ENCODE measurements around the gene CSF3R. TPM values are rescaled to one million over a fixed set of nuclear protein-coding genes. Genes with fewer than 3 reads are reported as not detected.
"Not testable (repeated sequence)": the region's sequence is repeated elsewhere in the genome, so short reads cannot be mapped to it uniquely, and the experiment has no call there.

CSF3R gene
- total RNA-seq, 2 donors from 2014 or later = 0.30 to 0.79 TPM

DNA sequence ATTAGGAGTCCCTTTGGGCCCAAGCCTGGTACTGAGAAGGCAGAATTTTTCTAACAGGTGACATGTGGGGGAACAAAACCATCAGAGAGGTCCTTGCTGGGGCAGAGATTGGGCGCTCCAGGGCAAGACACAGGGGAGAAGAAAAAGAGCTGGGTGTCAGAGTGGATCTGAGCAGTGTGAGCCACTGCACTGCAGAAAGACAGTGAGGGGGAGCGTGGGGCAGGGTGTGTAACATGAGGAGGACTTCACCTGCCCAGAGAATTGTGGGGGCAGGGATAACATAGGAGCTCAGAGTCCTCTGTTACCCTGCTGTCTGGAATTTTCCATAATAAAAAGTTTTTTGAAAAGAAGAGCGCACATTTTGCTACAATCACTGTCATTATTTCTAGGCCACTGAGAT is 25.5 kb upstream of the CSF3R start:
- DNase-seq (no peak), ATAC-seq (replicated peaks in 1 of 2) (no peak)
- H3K36me3 Mint-ChIP-seq (ENCODE audit: insufficient read depth in 2 of 2) = no peaks in the 10 kb centered on the region
- no peaks in the 10 kb centered on the region for H3K4me1 Mint-ChIP-seq (ENCODE audit: low read depth)
- H3K9me3 Mint-ChIP-seq = no peaks in the 10 kb centered on the region
- H3K27me3 Mint-ChIP-seq (ENCODE audit: low read depth) = no peaks in the 10 kb centered on the region
- no peak overlapping the region for H3K27ac Mint-ChIP-seq
- no peak overlapping the region for H3K4me3 Mint-ChIP-seq

- Mint-ChIP-seq H3K4me3 (no peak overlapping the region), H3K9me3 (no peaks in the 10 kb centered on the region), H3K4me1 (ENCODE audit: low read depth) (no peaks in the 10 kb centered on the region), H3K27me3 (ENCODE audit: low read depth) (no peaks in the 10 kb centered on the region), H3K36me3 (ENCODE audit: insufficient read depth in 2 of 2) (no peaks in the 10 kb centered on the region), H3K27ac (no peak overlapping the region)
- DNase-seq (no peak), ATAC-seq (replicated peaks in 1 of 2) (no peak)
Observed at GRCh38 chr1:36506276-36506920, 23.7 kb upstream of the CSF3R start.

GRCh38 chr1:36503733-36504132 is 21.0 kb upstream of the CSF3R start:
- no peak for ATAC-seq (replicated peaks in 1 of 2)
- Mint-ChIP-seq H3K4me3 (no peak overlapping the region), H3K27me3 (ENCODE audit: low read depth) (no peaks in the 10 kb centered on the region), H3K27ac (no peak overlapping the region), H3K36me3 (ENCODE audit: insufficient read depth in 2 of 2) (no peaks in the 10 kb centered on the region), H3K4me1 (ENCODE audit: low read depth) (no peaks in the 10 kb centered on the region), H3K9me3 (no peaks in the 10 kb centered on the region)
- DNase-seq = no peak

- H3K4me1 Mint-ChIP-seq (ENCODE audit: low read depth) = no peaks in the 10 kb centered on the region
- no peaks in the 10 kb centered on the region for H3K9me3 Mint-ChIP-seq
- no peak overlapping the region for H3K4me3 Mint-ChIP-seq
- ATAC-seq (replicated peaks in 1 of 2) (no peak), DNase-seq (no peak)
- H3K27me3 Mint-ChIP-seq (ENCODE audit: low read depth) = no peaks in the 10 kb centered on the region
- H3K27ac Mint-ChIP-seq = no peak overlapping the region
- no peaks in the 10 kb centered on the region for H3K36me3 Mint-ChIP-seq (ENCODE audit: insufficient read depth in 2 of 2)
Observed at GRCh38 chr1:36503159-36503558, 20.4 kb upstream of the CSF3R start.

- Mint-ChIP-seq H3K36me3 (ENCODE audit: insufficient read depth in 2 of 2) (no peaks in the 10 kb centered on the region), H3K9me3 (no peaks in the 10 kb centered on the region), H3K27ac (no peak overlapping the region), H3K4me1 (ENCODE audit: low read depth) (no peaks in the 10 kb centered on the region), H3K27me3 (ENCODE audit: low read depth) (peaks cover under 1% of the 10 kb centered on the region), H3K4me3 (no peak overlapping the region)
- no peak for ATAC-seq (replicated peaks in 1 of 2)
- DNase-seq = no peak
Observed at GRCh38 chr1:36502616-36503015, 19.9 kb upstream of the CSF3R start.

GRCh38 chr1:36501911-36502310 is 19.2 kb upstream of the CSF3R start:
- not testable (repeated sequence) for H3K4me1 Mint-ChIP-seq (ENCODE audit: low read depth); DNase-seq; H3K27me3 Mint-ChIP-seq (ENCODE audit: low read depth); H3K4me3 Mint-ChIP-seq; ATAC-seq (replicated peaks in 1 of 2); H3K27ac Mint-ChIP-seq; H3K9me3 Mint-ChIP-seq; H3K36me3 Mint-ChIP-seq (ENCODE audit: insufficient read depth in 2 of 2)

- no peak overlapping the region for H3K27ac Mint-ChIP-seq
- H3K36me3 Mint-ChIP-seq (ENCODE audit: insufficient read depth in 2 of 2) = no peaks in the 10 kb centered on the region
- DNase-seq = no peak
- no peak overlapping the region for H3K4me3 Mint-ChIP-seq
- no peak for ATAC-seq (replicated peaks in 1 of 2)
- H3K9me3 Mint-ChIP-seq = no peaks in the 10 kb centered on the region
- H3K4me1 Mint-ChIP-seq (ENCODE audit: low read depth) = no peaks in the 10 kb centered on the region
- H3K27me3 Mint-ChIP-seq (ENCODE audit: low read depth) = peaks cover 14% of the 10 kb centered on the region
Observed at GRCh38 chr1:36497207-36497606, 14.5 kb upstream of the CSF3R start.

DNA sequence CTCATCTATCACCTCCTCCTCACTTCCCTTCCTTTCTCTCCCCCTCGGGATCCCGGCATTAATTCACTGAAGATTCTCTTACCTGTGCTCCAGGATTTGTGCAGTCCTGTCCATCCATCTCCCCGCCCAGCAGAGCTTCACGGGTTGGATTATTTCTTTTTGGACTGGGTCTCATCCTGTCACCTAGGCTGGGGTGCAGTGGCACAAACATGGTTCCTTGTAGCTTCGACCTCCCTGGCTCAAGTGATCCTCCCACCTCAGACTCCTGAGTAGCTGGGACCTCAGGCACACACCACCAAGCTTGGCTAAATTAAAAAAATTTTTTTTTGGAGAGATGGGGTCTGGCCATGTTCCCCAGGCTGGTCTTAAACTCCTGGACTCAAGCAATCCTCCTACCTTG is 12.3 kb upstream of the CSF3R start:
- H3K9me3 Mint-ChIP-seq = no peaks in the 10 kb centered on the region
- no peaks in the 10 kb centered on the region for H3K4me1 Mint-ChIP-seq (ENCODE audit: low read depth)
- no peaks in the 10 kb centered on the region for H3K36me3 Mint-ChIP-seq (ENCODE audit: insufficient read depth in 2 of 2)
- H3K27me3 Mint-ChIP-seq (ENCODE audit: low read depth) = peaks cover 14% of the 10 kb centered on the region
- no peak for DNase-seq
- no peak overlapping the region for H3K4me3 Mint-ChIP-seq
- H3K27ac Mint-ChIP-seq = no peak overlapping the region
- ATAC-seq (replicated peaks in 1 of 2) = no peak

GRCh38 chr1:36493524-36493923 is 10.8 kb upstream of the CSF3R start:
- no peak overlapping the region for H3K4me3 Mint-ChIP-seq

GRCh38 chr1:36492491-36492890 is 9.8 kb upstream of the CSF3R start:
- Mint-ChIP-seq H3K36me3 (ENCODE audit: insufficient read depth in 2 of 2) (no peaks in the 10 kb centered on the region), H3K4me1 (ENCODE audit: low read depth) (no peaks in the 10 kb centered on the region)
- no peak for DNase-seq

More at GRCh38 chr1:36493524-36493923, 10.8 kb upstream of the CSF3R start:
- DNase-seq (no peak), ATAC-seq (replicated peaks in 1 of 2) (no peak)
- no peaks in the 10 kb centered on the region for H3K9me3 Mint-ChIP-seq
- no peaks in the 10 kb centered on the region for H3K4me1 Mint-ChIP-seq (ENCODE audit: low read depth)
- H3K27me3 Mint-ChIP-seq (ENCODE audit: low read depth) = peaks cover 14% of the 10 kb centered on the region
- H3K36me3 Mint-ChIP-seq (ENCODE audit: insufficient read depth in 2 of 2) = no peaks in the 10 kb centered on the region
- H3K27ac Mint-ChIP-seq = no peak overlapping the region

DNA sequence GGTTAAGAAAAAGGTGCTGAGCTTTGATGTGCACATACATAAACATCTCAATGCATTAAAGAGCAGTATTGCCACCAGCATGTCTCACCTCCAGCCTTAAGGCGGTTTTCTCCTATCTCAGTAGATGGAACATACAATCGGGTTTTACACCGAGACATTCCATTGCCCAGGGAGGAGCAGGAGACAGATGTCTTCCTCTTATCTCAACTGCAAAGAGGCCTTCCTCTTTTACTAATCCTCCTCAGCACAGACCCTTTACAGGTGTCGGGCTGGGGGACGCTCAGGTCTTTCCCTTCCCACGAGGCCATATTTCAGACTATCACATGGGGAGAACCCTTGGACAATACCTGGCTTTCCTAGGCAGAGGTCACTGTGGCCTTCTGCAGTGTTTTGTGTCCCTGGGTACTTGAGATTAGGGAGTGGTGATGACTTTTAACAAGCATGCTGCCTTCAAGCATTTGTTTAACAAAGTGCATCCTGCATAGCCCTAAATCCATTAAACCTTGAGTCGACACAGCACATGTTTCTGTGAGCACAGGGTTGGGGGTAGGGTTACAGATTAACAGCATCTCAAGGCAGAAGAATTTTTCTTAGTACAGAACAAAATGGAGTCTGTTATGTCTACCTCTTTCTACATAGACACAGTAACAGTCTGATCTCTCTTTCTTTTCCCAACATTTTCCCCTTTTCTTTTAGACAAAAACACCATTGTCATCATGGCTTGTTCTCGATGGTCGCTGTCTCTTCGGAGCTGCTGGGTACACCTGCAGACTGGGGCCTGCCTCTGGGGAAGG is 6.7 kb upstream of the CSF3R start:
- ATAC-seq (replicated peaks in 1 of 2); H3K9me3 Mint-ChIP-seq; H3K4me3 Mint-ChIP-seq; H3K36me3 Mint-ChIP-seq (ENCODE audit: insufficient read depth in 2 of 2); DNase-seq; H3K4me1 Mint-ChIP-seq (ENCODE audit: low read depth); H3K27ac Mint-ChIP-seq: not testable (repeated sequence)
- peaks cover 13% of the 10 kb centered on the region for H3K27me3 Mint-ChIP-seq (ENCODE audit: low read depth)

More at GRCh38 chr1:36492491-36492890, 9.8 kb upstream of the CSF3R start:
- Mint-ChIP-seq H3K27me3 (ENCODE audit: low read depth) (peaks cover 12% of the 10 kb centered on the region), H3K4me3 (no peak overlapping the region), H3K27ac (no peak overlapping the region), H3K9me3 (no peaks in the 10 kb centered on the region)
- ATAC-seq (replicated peaks in 1 of 2) = no peak

- no peak for DNase-seq
- Mint-ChIP-seq H3K27ac (no peak overlapping the region), H3K4me3 (no peak overlapping the region), H3K9me3 (no peaks in the 10 kb centered on the region), H3K4me1 (ENCODE audit: low read depth) (no peaks in the 10 kb centered on the region), H3K27me3 (ENCODE audit: low read depth) (peaks cover 5% of the 10 kb centered on the region), H3K36me3 (ENCODE audit: insufficient read depth in 2 of 2) (no peaks in the 10 kb centered on the region)
- no peak for ATAC-seq (replicated peaks in 1 of 2)
Observed at GRCh38 chr1:36487906-36488305, 5.2 kb upstream of the CSF3R start.

DNA sequence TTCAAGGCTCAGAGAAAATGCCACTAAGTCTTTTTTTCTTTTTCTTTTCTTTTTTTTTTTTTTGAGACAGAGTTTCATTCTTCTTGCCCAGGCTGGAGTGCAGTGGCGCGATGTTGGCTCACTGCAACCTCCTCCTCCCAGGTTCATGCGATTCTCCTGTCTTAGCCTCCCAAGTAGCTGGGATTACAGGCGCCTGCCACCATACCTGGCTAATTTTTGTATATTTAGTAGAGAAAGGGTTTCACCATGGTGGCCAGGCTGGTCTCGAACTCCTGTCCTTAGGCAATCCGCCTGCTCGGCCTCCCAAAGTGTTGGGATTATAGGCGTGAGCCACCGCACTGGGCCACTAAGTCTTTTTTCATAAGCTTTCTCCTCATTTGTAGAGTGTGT is 4.6 kb upstream of the CSF3R start:
- not testable (repeated sequence) for H3K27ac Mint-ChIP-seq; H3K27me3 Mint-ChIP-seq (ENCODE audit: low read depth); DNase-seq; H3K36me3 Mint-ChIP-seq (ENCODE audit: insufficient read depth in 2 of 2); H3K4me3 Mint-ChIP-seq; H3K4me1 Mint-ChIP-seq (ENCODE audit: low read depth); H3K9me3 Mint-ChIP-seq; ATAC-seq (replicated peaks in 1 of 2)
